SK-N-SH (cell line): ENCODE results near the gene PCSK2. TPM values are rescaled to one million over a fixed set of nuclear protein-coding genes. Genes with fewer than 3 reads are reported as not detected.

Source experiments
- CTCF ChIA-PET: fragments of 300-600, 350-600 bp; formaldehyde crosslinking; extraction: SDS; loops from one replicate; lab custom pipeline; 2021; lab: Yijun Ruan, JAX
- POLR2A ChIA-PET: fragments of 350-600 bp; sonication (Branson Sonifier 250); formaldehyde crosslinking; extraction: SDS; loops from one replicate; lab custom pipeline; 2020; ENCODE audit warnings: antibody characterized with exemption, inconsistent platforms; lab: Yijun Ruan, JAX
- DNase-seq: peaks from one replicate; pipeline ENCODE4 v3.0.0; 2012
- H2AFZ ChIP-seq: fragments of 200-600 bp; sonication (generic); 2 replicates; pipeline ENCODE4 v1.8.1; 2016; ENCODE audit warnings: antibody characterized with exemption, mild to moderate bottlenecking, low read depth
- H3F3A ChIP-seq: fragments of 200-600 bp; sonication (generic); replicated peaks from 2 replicates; pipeline ENCODE3; 2016; ENCODE audit warnings: antibody characterized with exemption, mild to moderate bottlenecking; ENCODE audit not compliant: insufficient read depth
- H3K27ac ChIP-seq, 2 experiments: fragments of 200-500 bp in 1 of 2; fragments of 200-600 bp in 1 of 2; sonication (Bioruptor generic) in 1 of 2; sonication (generic), shearing (Covaris generic) in 1 of 2; 2 replicates each; pipeline versions ENCODE4 v1.5.1 to v1.6.1; 2014 to 2016; ENCODE audit warnings: low read depth in 2 of 2, inconsistent platforms in 1 of 2, low read length in 1 of 2, mild to moderate bottlenecking in 1 of 2, mixed read lengths in 1 of 2
- H3K27me3 ChIP-seq: fragments of 200-600 bp; sonication (generic), shearing (Covaris generic); 2 replicates; pipeline ENCODE4 v1.6.1; 2016; ENCODE audit warnings: mixed run types; ENCODE audit not compliant: insufficient read depth
- H3K36me3 ChIP-seq, 2 experiments: fragments of 200-500 bp in 1 of 2; fragments of 200-600 bp in 1 of 2; sonication (Bioruptor generic) in 1 of 2; sonication (generic) in 1 of 2; replicated peaks in 1 of 2; 2 replicates each; pipeline versions ENCODE3 to v1.5.1; 2014 to 2016; ENCODE audit warnings: low read length in 1 of 2, mild to moderate bottlenecking in 1 of 2; ENCODE audit not compliant: insufficient read depth in 2 of 2, control insufficient read depth in 1 of 2
- H3K4me1 ChIP-seq, 2 experiments: fragments of 200-500 bp in 1 of 2; fragments of 200-600 bp in 1 of 2; sonication (Bioruptor generic) in 1 of 2; sonication (generic), shearing (Covaris generic) in 1 of 2; 2 replicates each; pipeline versions ENCODE4 v1.5.1 to v1.6.1; 2014 to 2016; ENCODE audit warnings: low read depth in 1 of 2, low read length in 1 of 2, mixed run types in 1 of 2; ENCODE audit not compliant: insufficient read depth in 2 of 2, control insufficient read depth in 1 of 2
- H3K4me2 ChIP-seq: fragments of 200-600 bp; sonication (generic), shearing (Covaris generic); 2 replicates; pipeline ENCODE4 v1.6.1; 2017; ENCODE audit warnings: mixed run types
- H3K4me3 ChIP-seq, 2 experiments: fragments of 200-500 bp in 1 of 2; fragments of 200-600 bp in 1 of 2; sonication (Bioruptor generic) in 1 of 2; sonication (generic), shearing (Covaris generic) in 1 of 2; 2 replicates each; pipeline versions ENCODE4 v1.5.1 to v1.8.1; 2014 to 2016; ENCODE audit warnings: low read depth in 2 of 2, inconsistent platforms in 1 of 2, low read length in 1 of 2, mild to moderate bottlenecking in 1 of 2, mixed read lengths in 1 of 2, moderate library complexity in 1 of 2
- H3K79me2 ChIP-seq: fragments of 200-600 bp; sonication (generic); 2 replicates; pipeline ENCODE4 v1.8.1; 2017; ENCODE audit warnings: mild to moderate bottlenecking; ENCODE audit not compliant: insufficient read depth
- H3K9ac ChIP-seq: fragments of 200-600 bp; sonication (generic); 2 replicates; pipeline ENCODE4 v1.6.1; 2017; ENCODE audit warnings: mixed run types
- H3K9me2 ChIP-seq: fragments of 200-600 bp; sonication (generic); 2 replicates; pipeline ENCODE4 v1.6.1; 2017; ENCODE audit warnings: mixed run types
- H3K9me3 ChIP-seq: fragments of 200-600 bp; sonication (generic); 2 replicates; pipeline ENCODE4 v1.6.1; 2017; ENCODE audit warnings: mixed run types, mild to moderate bottlenecking, moderate library complexity
- H4K20me1 ChIP-seq: fragments of 200-600 bp; sonication (generic); 2 replicates; pipeline ENCODE4 v1.6.1; 2017; ENCODE audit warnings: mild to moderate bottlenecking, mixed run types; ENCODE audit not compliant: insufficient read depth
- CHD2 ChIP-seq: fragments of 150-350 bp; IDR thresholded peaks from 2 replicates; pipeline ENCODE4 v1.6.1; 2018; ENCODE audit warnings: low read length; ENCODE audit not compliant: partially characterized antibody
- ELF1 ChIP-seq: IDR thresholded peaks from 2 replicates; pipeline ENCODE4 v1.4.0; 2012
- FOSL2 ChIP-seq: IDR thresholded peaks from 2 replicates; pipeline ENCODE4 v1.4.0; 2012; ENCODE audit warnings: low read depth, mild to moderate bottlenecking, moderate library complexity, borderline replicate concordance
- FOXJ3 ChIP-seq: sonication (generic); formaldehyde crosslinking; IDR thresholded peaks from 2 replicates; pipeline ENCODE4 v1.5.1; 2020; ENCODE audit warnings: mild to moderate bottlenecking, missing genetic modification reagents
- IRF3 ChIP-seq: fragments of 150-350 bp; IDR thresholded peaks from 2 replicates; pipeline ENCODE4 v1.6.1; 2016; ENCODE audit warnings: mild to moderate bottlenecking, low read depth, low read length
- JUND ChIP-seq: IDR thresholded peaks from 2 replicates; pipeline ENCODE4 v1.4.0; 2012
- MAX ChIP-seq: IDR thresholded peaks from 2 replicates; pipeline ENCODE4 v1.4.0; 2012; ENCODE audit warnings: low read depth
- MXI1 ChIP-seq: IDR thresholded peaks from 2 replicates; pipeline ENCODE4 v1.6.1; 2012; ENCODE audit warnings: mild to moderate bottlenecking, low read depth, low read length, improper control_type of control experiment
- NFIC ChIP-seq: IDR thresholded peaks from 2 replicates; pipeline ENCODE4 v1.4.0; 2012; ENCODE audit warnings: borderline replicate concordance
- RFX5 ChIP-seq: IDR thresholded peaks from 2 replicates; pipeline ENCODE4 v1.6.1; 2012; ENCODE audit warnings: mild to moderate bottlenecking, improper control_type of control experiment, low read length
- RXRA ChIP-seq: IDR thresholded peaks from 2 replicates; pipeline ENCODE4 v1.4.0; 2012; ENCODE audit warnings: low read depth, mild to moderate bottlenecking, borderline replicate concordance
- TAF1 ChIP-seq: IDR thresholded peaks from 2 replicates; pipeline ENCODE4 v1.6.1; 2012; ENCODE audit warnings: low read depth, mild to moderate bottlenecking, low read length, moderate library complexity, borderline replicate concordance
- TEAD4 ChIP-seq: IDR thresholded peaks from 2 replicates; pipeline ENCODE4 v1.4.0; 2012; ENCODE audit warnings: mild to moderate bottlenecking, borderline replicate concordance; ENCODE audit not compliant: insufficient read depth
- USF2 ChIP-seq: fragments of 150-350 bp; IDR thresholded peaks from 2 replicates; pipeline ENCODE4 v1.6.1; 2017; ENCODE audit warnings: antibody characterized with exemption, low read length, low read depth, borderline replicate concordance
- WGBS: methylation state at CpG from one replicate; pipeline ENCODE4 v1.1.6; 2017; ENCODE audit warnings: low lambda C conversion rate; 5-methylcytosine and 5-hydroxymethylcytosine counted together
- polyA plus RNA-seq, 3 experiments: library from polyadenylated mRNA; depleted of rRNA; stranded (reverse); fragments of >200 nt; gene quantifications; 2 replicates each; pipeline ENCODE4 v1.2.3, GENCODE V29; 2012

Gene PCSK2
- polyA plus RNA-seq, 1 of the 3 experiments (the other 2 are of a cell fraction), result not detected

- H3K9me2 ChIP-seq, result no peaks in the 10 kb centered on the region
- ChIA-PET POLR2A (no interaction called here), CTCF (no interaction called here)
- DNase-seq, result no peak
- WGBS, result 1% methylated on average over 2 of the region's 2 CpGs
- H3K4me1 ChIP-seq, result no peaks in the 10 kb centered on the region
- H3K27me3 ChIP-seq, result no peaks in the 10 kb centered on the region
- H3K36me3 ChIP-seq, result no peaks in the 10 kb centered on the region
- H3K79me2 ChIP-seq, result no peaks in the 10 kb centered on the region
- no peak for TF ChIP-seq USF2
- no peak for TF ChIP-seq JUND
- no peak for TF ChIP-seq TEAD4
- TF ChIP-seq MAX, result no peak
- no peak for TF ChIP-seq IRF3
- TF ChIP-seq NFIC, result no peak
- no peaks in the 10 kb centered on the region for H3F3A ChIP-seq
- no peak overlapping the region for H3K4me2 ChIP-seq
- H3K27ac ChIP-seq, result no peak overlapping the region
- H3K4me3 ChIP-seq, result no peak overlapping the region
- H2AFZ ChIP-seq, result no peak overlapping the region
- no peak overlapping the region for H3K9ac ChIP-seq
- H4K20me1 ChIP-seq, result no peaks in the 10 kb centered on the region
- H3K9me3 ChIP-seq, result no peaks in the 10 kb centered on the region
Observed at GRCh38 chr20:17197041-17197440, 29.8 kb upstream of the PCSK2 start.

- Histone ChIP-seq H3K9me2 (no peaks in the 10 kb centered on the region), H2AFZ (no peak overlapping the region), H3F3A (no peaks in the 10 kb centered on the region)
- ChIA-PET CTCF (no interaction called here), POLR2A (no interaction called here)
- DNase-seq, result no peak
- TF ChIP-seq TAF1 (no peak), ELF1 (no peak), FOXJ3 (CRISPR knock-in tag) (no peak), MXI1 (no peak), RXRA (no peak), FOSL2 (no peak), CHD2 (no peak), RFX5 (no peak)
- TF ChIP-seq, all 33 proteins: peak for 0
- H3K27me3 ChIP-seq, result no peaks in the 10 kb centered on the region
- H3K4me2 ChIP-seq, result no peak overlapping the region
- no peak overlapping the region for H3K27ac ChIP-seq
- H3K79me2 ChIP-seq, result no peaks in the 10 kb centered on the region
- H3K9ac ChIP-seq, result no peak overlapping the region
- H3K4me3 ChIP-seq, result no peak overlapping the region
- no peaks in the 10 kb centered on the region for H4K20me1 ChIP-seq
- no peaks in the 10 kb centered on the region for H3K36me3 ChIP-seq
- no peaks in the 10 kb centered on the region for H3K4me1 ChIP-seq
- H3K9me3 ChIP-seq, result no peaks in the 10 kb centered on the region
- WGBS, result 3% methylated on average over 2 of the region's 2 CpGs
Observed at GRCh38 chr20:17202030-17202429, 24.8 kb upstream of the PCSK2 start.
